IPS-18c (cell line): ENCODE data around the gene OR10K1.

ENCODE experiments used
- H3K4me3 ChIP-seq: 2 replicates; pipeline ENCODE4 v1.7.0; 2013; ENCODE audit warnings: low read depth, mild to moderate bottlenecking, low read length, moderate library complexity; ENCODE audit not compliant: insufficient read depth
- H3K9me3 ChIP-seq: one replicate; pipeline ENCODE4 v1.6.1; 2013; ENCODE audit warnings: mild to moderate bottlenecking, low read length, moderate library complexity; ENCODE audit not compliant: control insufficient read depth, insufficient read depth

Gene OR10K1

DNA sequence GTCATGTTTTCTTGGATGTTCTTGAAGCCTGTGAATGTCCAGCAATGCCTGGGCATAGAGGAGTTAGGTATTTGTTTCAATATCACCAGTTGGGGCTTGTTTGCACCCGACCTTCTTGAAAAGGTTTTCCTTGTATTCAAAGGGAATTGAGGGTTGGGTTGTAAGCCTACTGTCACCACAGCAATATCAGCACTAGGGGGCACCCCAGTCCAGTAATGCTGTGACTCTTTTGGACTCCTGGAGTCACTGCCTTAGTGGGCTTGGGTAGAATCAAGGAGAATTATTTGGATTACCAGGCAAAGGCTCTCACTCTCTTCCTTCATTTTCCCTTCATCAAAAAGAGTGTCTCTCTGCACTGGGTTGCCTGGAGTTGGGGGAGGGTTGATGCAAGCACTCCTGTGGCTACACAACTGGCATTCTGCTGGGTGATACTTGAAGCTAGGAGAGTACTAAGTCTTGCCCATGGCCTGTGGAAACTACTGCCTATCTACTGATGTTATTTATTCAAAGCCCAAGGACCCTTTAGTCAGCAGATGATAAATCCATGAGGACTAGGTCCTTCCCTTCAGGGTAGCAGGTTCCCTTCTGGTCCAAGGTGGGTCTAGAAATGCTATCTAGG, 44.8 kb downstream of the OR10K1 start:
- Histone ChIP-seq H3K4me3 (no peak overlapping the region), H3K9me3 (peaks cover 2% of the 10 kb centered on the region)

DNA sequence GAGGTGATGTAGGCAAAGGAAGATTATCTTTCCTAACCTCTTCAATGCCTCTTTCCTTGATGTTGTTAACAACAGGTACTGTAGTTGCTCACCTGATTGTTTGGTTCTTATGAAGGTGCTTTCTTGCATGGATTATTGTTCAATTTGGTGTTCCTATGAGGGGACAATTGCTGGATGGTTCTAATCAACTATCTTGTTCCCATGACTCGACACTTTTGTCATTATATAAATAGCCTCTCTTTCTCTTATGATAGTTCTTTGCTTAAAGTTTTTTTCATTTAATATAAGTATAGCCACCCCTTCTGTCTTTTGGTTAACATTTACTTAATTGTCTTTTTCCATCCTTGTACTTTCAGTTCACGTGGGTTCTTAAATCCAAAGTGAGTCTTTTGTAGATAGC, 45.9 kb downstream of the OR10K1 start:
- H3K9me3 ChIP-seq = no peaks in the 10 kb centered on the region

DNA sequence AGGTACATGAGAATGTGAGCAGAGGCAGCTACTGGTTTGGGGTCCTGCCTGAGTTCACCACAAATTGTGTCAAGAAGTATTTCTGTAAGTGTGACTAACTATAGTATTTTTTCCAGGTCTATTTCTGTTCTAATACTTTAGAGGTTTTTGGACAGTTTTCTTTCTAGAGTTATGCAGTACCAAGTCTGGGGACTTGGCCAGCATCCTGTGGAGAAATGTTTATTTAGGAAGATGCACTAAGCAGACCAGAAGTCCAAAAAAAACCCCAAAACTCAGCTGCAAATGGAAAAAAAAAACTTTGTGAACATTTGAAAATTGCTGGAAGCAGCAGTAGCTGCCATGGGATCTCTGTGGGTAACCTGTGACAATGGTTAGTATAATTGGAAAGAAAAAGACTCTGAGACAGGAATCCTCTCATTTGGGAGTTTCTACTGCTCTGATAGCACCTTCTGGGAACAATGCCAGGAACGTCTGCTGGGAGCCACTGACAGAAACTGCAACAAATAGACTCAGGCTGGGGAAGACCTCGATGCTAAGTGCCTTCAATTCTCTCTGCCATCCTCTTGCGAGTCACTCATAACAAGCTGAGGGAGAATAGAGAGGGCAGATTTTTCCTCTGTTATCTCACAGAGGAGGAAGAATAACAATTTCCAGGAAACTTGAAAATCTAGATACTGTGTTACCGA, 48.0 kb downstream of the OR10K1 start:
- Histone ChIP-seq H3K4me3 (no peak overlapping the region), H3K9me3 (no peaks in the 10 kb centered on the region)

More for the DNA sequence above, 45.9 kb downstream of the OR10K1 start:
- no peak overlapping the region for H3K4me3 ChIP-seq

DNA sequence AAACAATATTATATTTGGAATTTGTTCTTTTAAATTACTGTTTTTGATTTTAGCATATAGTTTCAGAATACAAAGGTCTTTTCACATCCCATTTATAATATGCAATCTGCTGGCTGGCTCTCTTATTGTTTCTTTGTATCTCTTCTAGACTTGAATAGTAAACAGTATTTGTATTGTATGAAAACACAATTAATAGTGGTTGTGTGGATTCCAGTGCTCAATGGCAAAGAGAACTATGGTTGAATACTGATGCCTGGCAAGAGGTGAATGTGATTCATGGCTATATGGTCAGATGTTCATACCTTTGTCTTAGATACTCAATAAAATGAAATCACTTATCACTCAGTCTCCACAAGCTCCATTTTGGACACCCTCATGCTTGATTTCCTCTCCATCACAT, 55.3 kb downstream of the OR10K1 start:
- H3K9me3 ChIP-seq = no peaks in the 10 kb centered on the region
- H3K4me3 ChIP-seq = no peak overlapping the region
